ENCODE results near the gene EDN1.

DNA sequence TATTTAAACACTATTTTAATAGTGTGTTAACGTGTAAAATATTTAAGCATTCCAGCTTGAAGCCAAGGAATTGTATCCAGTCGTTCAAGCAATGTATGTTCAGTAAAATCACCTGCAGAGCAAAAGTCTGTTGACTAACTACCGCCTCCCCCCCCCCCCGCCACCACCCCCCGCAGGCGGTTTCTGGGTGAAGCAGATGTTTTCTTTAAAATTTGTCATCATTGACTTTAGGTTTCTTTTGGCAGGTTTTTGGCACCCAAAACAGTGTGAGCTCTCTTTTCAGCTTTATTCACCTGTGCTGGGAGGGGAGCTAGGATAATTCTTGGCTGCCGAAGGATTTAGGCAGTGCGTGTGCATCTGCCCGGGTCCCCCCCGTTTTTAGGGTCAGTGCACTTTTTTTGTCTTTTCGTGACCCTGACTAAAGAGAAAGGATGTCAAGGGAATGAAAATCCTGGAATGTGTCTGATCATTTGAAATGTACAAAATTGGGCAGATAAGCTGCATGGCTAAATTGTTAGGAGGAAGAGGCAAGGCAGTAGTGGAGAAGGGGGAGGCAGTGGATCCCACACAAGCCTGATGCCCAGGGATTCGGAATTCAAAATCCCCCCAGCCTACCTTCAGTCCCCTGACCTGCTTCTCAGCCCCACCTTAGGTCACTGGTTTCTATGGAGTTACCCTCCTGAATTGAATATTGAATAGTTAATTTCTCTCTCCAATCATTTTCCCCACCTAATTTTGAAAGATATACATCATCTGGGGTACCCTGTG lies 1.1 kb downstream of the EDN1 start:
- TF ChIP-seq, protein P1, sequence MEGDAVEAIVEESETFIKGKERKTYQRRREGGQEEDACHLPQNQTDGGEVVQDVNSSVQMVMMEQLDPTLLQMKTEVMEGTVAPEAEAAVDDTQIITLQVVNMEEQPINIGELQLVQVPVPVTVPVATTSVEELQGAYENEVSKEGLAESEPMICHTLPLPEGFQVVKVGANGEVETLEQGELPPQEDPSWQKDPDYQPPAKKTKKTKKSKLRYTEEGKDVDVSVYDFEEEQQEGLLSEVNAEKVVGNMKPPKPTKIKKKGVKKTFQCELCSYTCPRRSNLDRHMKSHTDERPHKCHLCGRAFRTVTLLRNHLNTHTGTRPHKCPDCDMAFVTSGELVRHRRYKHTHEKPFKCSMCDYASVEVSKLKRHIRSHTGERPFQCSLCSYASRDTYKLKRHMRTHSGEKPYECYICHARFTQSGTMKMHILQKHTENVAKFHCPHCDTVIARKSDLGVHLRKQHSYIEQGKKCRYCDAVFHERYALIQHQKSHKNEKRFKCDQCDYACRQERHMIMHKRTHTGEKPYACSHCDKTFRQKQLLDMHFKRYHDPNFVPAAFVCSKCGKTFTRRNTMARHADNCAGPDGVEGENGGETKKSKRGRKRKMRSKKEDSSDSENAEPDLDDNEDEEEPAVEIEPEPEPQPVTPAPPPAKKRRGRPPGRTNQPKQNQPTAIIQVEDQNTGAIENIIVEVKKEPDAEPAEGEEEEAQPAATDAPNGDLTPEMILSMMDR (IDR thresholded peaks at IDR 0.05): no peak
- TF ChIP-seq POLR2AphosphoS5 (IDR thresholded peaks at IDR 0.05) (no peak), POLR2A (IDR thresholded peaks at IDR 0.05) (no peak)
